Psoas muscle (tissue), 8 donors: ENCODE data around the gene BIRC3. TPM values are rescaled to one million over a fixed set of nuclear protein-coding genes. Genes with fewer than 3 reads are reported as not detected.
"Not testable (repeated sequence)": the region's sequence is repeated elsewhere in the genome, so short reads cannot be mapped to it uniquely, and the experiment has no call there.

Source experiments
- ATAC-seq, 4 donors: fragments of 200-7000 bp; cut with Tn5 transposase; one replicate each; pipeline ENCODE4 v1.9.1; 2020; ENCODE audit warnings: moderate library complexity in 3 of 4, mild to moderate bottlenecking in 2 of 4
- DNase-seq, 2 donors: peaks; one replicate each; pipeline ENCODE4 v3.0.0-alpha.2; 2020
- H3K27ac ChIP-seq: fragments of 200-600 bp; one replicate; pipeline ENCODE4 v1.8.0; 2022
- H3K27me3 ChIP-seq, 3 donors: fragments of 200-600 bp in 1 of 3; one replicate each; pipeline versions ENCODE4 v1.6.1 to v1.8.0; 2013 to 2022; ENCODE audit warnings: low read length in 2 of 3, mild to moderate bottlenecking in 2 of 3, moderate library complexity in 1 of 3; ENCODE audit not compliant: insufficient read depth in 3 of 3
- H3K36me3 ChIP-seq, 2 donors: fragments of 200-600 bp in 1 of 2; one replicate each; pipeline versions ENCODE4 v1.6.1 to v1.8.0; 2013 to 2022; ENCODE audit warnings: low read depth in 1 of 2, mild to moderate bottlenecking in 1 of 2, moderate library complexity in 1 of 2; ENCODE audit not compliant: insufficient read depth in 1 of 2
- H3K4me1 ChIP-seq: fragments of 200-600 bp; one replicate; pipeline ENCODE4 v1.8.0; 2022
- H3K4me3 ChIP-seq: fragments of 200-600 bp; one replicate; pipeline ENCODE4 v1.8.0; 2022; ENCODE audit warnings: mild to moderate bottlenecking
- H3K9me3 ChIP-seq: fragments of 200-600 bp; one replicate; pipeline ENCODE4 v1.8.0; 2022
- CTCF ChIP-seq: fragments of 200-600 bp; IDR thresholded peaks from one replicate; pipeline ENCODE4 v1.8.0; 2022; ENCODE audit warnings: antibody characterized with exemption
- WGBS, 3 donors: extraction: QIAGEN DNeasy Blood & Tissue Kit; methylation state at CpG; one replicate each; pipeline versions ENCODE4 v1.1.6 to v1.1.7; 2013; 5-methylcytosine and 5-hydroxymethylcytosine counted together
- intact Hi-C, 2 donors: fragments of 100-400 bp; cut with DNase I; formaldehyde crosslinking; loops; one replicate each; pipeline versions ENCODE4 v1.11.0 to v1.14.2; 2022
- polyA plus RNA-seq, 3 donors: library from polyadenylated mRNA; stranded (reverse); fragments of 200-250 nt; gene quantifications; one replicate each; pipeline ENCODE4 v1.2.3, GENCODE V29; 2013
- total RNA-seq, 4 donors: library from RNA; stranded (reverse); fragmentation: NEBNext Ultra II Directional in 2 of 4; extraction: Animal tissue kit (Norgen Biotek cat#: 25700) in 2 of 4; gene quantifications; one replicate each; pipeline versions ENCODE4 v1.2.1 to v1.2.4, GENCODE V29; 2021 to 2023
- donor health status: healthy with polysubstance abuse.
- donor health status: DM: no; HTN: no; CAD: no; lungs with moderate emphysema.
- donor health status: Bipolar disorder and iron deficiency.
- donor health status: healthy.
- donor health status: DM: yes; HTN: yes; CAD: no.
- donor health status: DM: no; HTN: no; CAD: no.
- donor health status: DM: no; HTN: no; CAD: no.
- donor health status: DM: yes; HTN: yes; CAD: no.

BIRC3 gene
- total and polyA plus RNA-seq, 7 donors = 0.97 to 3.8 (median 2.3) TPM

- Histone ChIP-seq H3K27ac (no peak overlapping the region), H3K9me3 (no peaks in the 10 kb centered on the region), H3K27me3 (no peaks in the 10 kb centered on the region), H3K36me3 (no peaks in the 10 kb centered on the region), H3K4me3 (no peak overlapping the region), H3K4me1 (no peaks in the 10 kb centered on the region)
- no peak for TF ChIP-seq CTCF
- WGBS, 3 donors = 90 to 100% (median 100%) methylated on average over 1 of the region's 1 CpG
- ATAC-seq (no peak), DNase-seq (no peak)
- intact Hi-C loops = loop anchor here in 1 of 2 donors (2.0 to 5.0 kb wide), 3 partner anchors 19 to 375 kb away; no protein-coding TSS in a partner anchor
Observed at GRCh38 chr11:102291831-102292230, 25.5 kb upstream of the BIRC3 start.

GRCh38 chr11:102292933-102293332 lies 24.4 kb upstream of the BIRC3 start:
- H3K4me1 ChIP-seq = no peaks in the 10 kb centered on the region
- no peak overlapping the region for H3K4me3 ChIP-seq
- H3K27me3 ChIP-seq = no peaks in the 10 kb centered on the region
- no peak overlapping the region for H3K27ac ChIP-seq
- DNase-seq (no peak), ATAC-seq (no peak)
- H3K9me3 ChIP-seq = no peaks in the 10 kb centered on the region
- intact Hi-C loops = loop anchor here in 1 of 2 donors (5.0 kb wide), 2 partner anchors 39 to 374 kb away; no protein-coding TSS in a partner anchor
- WGBS, 3 donors = 84 to 90% (median 87%) methylated on average over 6 of the region's 6 CpGs
- H3K36me3 ChIP-seq = no peaks in the 10 kb centered on the region
- no peak for TF ChIP-seq CTCF

GRCh38 chr11:102293873-102294601 lies 23.2 kb upstream of the BIRC3 start:
- no peaks in the 10 kb centered on the region for H3K9me3 ChIP-seq
- H3K4me3 ChIP-seq = no peak overlapping the region
- TF ChIP-seq CTCF = peak; percentile 54
- WGBS, 3 donors = 19 to 25% (median 22%) methylated on average over 6 of the region's 6 CpGs
- no peaks in the 10 kb centered on the region for H3K36me3 ChIP-seq
- ATAC-seq = peak in 2 of 4 donors; percentile 61 to 79
- DNase-seq = no peak
- intact Hi-C loops = loop anchor here in 1 of 2 donors (5.0 kb wide), 2 partner anchors 38 to 373 kb away; no protein-coding TSS in a partner anchor
- H3K4me1 ChIP-seq = no peaks in the 10 kb centered on the region
- H3K27ac ChIP-seq = no peak overlapping the region
- no peaks in the 10 kb centered on the region for H3K27me3 ChIP-seq

GRCh38 chr11:102295045-102295444 lies 22.2 kb upstream of the BIRC3 start:
- intact Hi-C loops = no loop called here
- ATAC-seq (no peak), DNase-seq (no peak)
- Histone ChIP-seq H3K4me3 (no peak overlapping the region), H3K4me1 (no peaks in the 10 kb centered on the region), H3K9me3 (no peaks in the 10 kb centered on the region), H3K27ac (no peak overlapping the region), H3K27me3 (no peaks in the 10 kb centered on the region), H3K36me3 (no peaks in the 10 kb centered on the region)
- no peak for TF ChIP-seq CTCF
- WGBS, 3 donors = 31 to 57% (median 39%) methylated on average over 2 of the region's 2 CpGs

- H3K4me3 ChIP-seq, H3K27me3 ChIP-seq, intact Hi-C loops, ATAC-seq, DNase-seq, H3K36me3 ChIP-seq, H3K9me3 ChIP-seq, H3K4me1 ChIP-seq, H3K27ac ChIP-seq: not testable (repeated sequence)
- 80 to 88% (median 83%) methylated on average over 4 of the region's 4 CpGs for WGBS, 3 donors
Observed at GRCh38 chr11:102296757-102297156, 20.5 kb upstream of the BIRC3 start.

- H3K4me3 ChIP-seq, intact Hi-C loops, H3K27ac ChIP-seq, H3K9me3 ChIP-seq, ATAC-seq, DNase-seq, H3K4me1 ChIP-seq, H3K36me3 ChIP-seq, H3K27me3 ChIP-seq: not testable (repeated sequence)
- WGBS, 3 donors = 74 to 87% (median 75%) methylated on average over 2 of the region's 2 CpGs
Observed at GRCh38 chr11:102300837-102301236, 16.4 kb upstream of the BIRC3 start.
